ENCODE measurements around the gene CABP7. TPM values are rescaled to one million over a fixed set of nuclear protein-coding genes. Genes with fewer than 3 reads are reported as not detected.

The CABP7 gene
- total RNA-seq (2014; rRNA removed; shearing (Covaris generic)) (0.24 and 0.35 TPM in 2 replicates), polyA plus RNA-seq (2016; fragmentation: Nextera tagmentation; extraction: Ambion mirVana) (0.06 and 0.23 TPM in 2 replicates)
- long read RNA-seq: 0 reads

- no peaks in the 10 kb centered on the region for H3K36me3 Mint-ChIP-seq (ENCODE audit: low read depth)
- peaks cover 54% of the 10 kb centered on the region for H3K27me3 ChIP-seq (ENCODE audit: insufficient read depth)
- H3K36me3 ChIP-seq (ENCODE audit: insufficient read depth): no peaks in the 10 kb centered on the region
- H4K20me1 ChIP-seq (replicated peaks; ENCODE audit: insufficient read depth): no peaks in the 10 kb centered on the region
- H2AFZ ChIP-seq: peak within 1 kb of the TSS; percentile 72; the same call in 1 of the 2 replicates
- no peaks in the 10 kb centered on the region for H3K9me2 ChIP-seq (ENCODE audit: insufficient read depth)
- H3K27ac ChIP-seq (ENCODE audit: low read depth): no peak within 1 kb of the TSS
- DNase-seq (ENCODE audit: low spot score): peak; percentile 42
- no peaks in the 10 kb centered on the region; the same call in 1 of the 2 replicates for H3K4me1 ChIP-seq (ENCODE audit: insufficient read depth)
- no peak within 1 kb of the TSS for H3K27ac Mint-ChIP-seq
- H3K27me3 Mint-ChIP-seq (ENCODE audit: insufficient read depth, low read depth, poor library complexity): peaks cover 46% of the 10 kb centered on the region
- no peaks in the 10 kb centered on the region for H3K79me2 ChIP-seq (replicated peaks; ENCODE audit: insufficient read depth)
- peak within 1 kb of the TSS; percentile 87 for H3K4me2 ChIP-seq
- peak within 1 kb of the TSS; percentile 60 for H3K4me3 ChIP-seq
- no peaks in the 10 kb centered on the region for H3K9me3 Mint-ChIP-seq
- H3K4me1 Mint-ChIP-seq: peaks cover 10% of the 10 kb centered on the region; the same call in 2 of the 3 replicates
- 0 out of 2 replicates have a peak, but pooled peaks cover 3% of the 10 kb centered on the region for H3F3A ChIP-seq (replicated peaks; ENCODE audit: low read depth)
- TF ChIP-seq NANOG (IDR thresholded peaks at IDR 0.05; ENCODE audit: borderline replicate concordance) (no peak), EZH2 (IDR thresholded peaks at IDR 0.05; ENCODE audit: low read depth, unreplicated experiment) (peak; percentile 51), JUNB (IDR thresholded peaks at IDR 0.05; ENCODE audit: unreplicated experiment) (no peak), CTCF (conservative IDR thresholded peaks at IDR 0.05; ENCODE audit: low read depth in 2 of 2) (no peak), EZH2phosphoT487 (IDR thresholded peaks at IDR 0.05; ENCODE audit: unreplicated experiment) (no peak), STAT1 (IDR thresholded peaks at IDR 0.05; ENCODE audit: unreplicated experiment) (no peak), ZNF114 (CRISPR knock-in tag; IDR thresholded peaks at IDR 0.05) (no peak)
- H3K4me3 Mint-ChIP-seq: peak within 1 kb of the TSS; percentile 57; the same call in 2 of the 3 replicates
- ATAC-seq: peak; percentile 8; the same call in 2 of the 3 replicates
Observed at GRCh38 chr22:29719899-29720645, at the start of gene CABP7. Gene CABP7 (plus strand): TSS chr22:29720003. CDS start chr22:29720425, 422 bp downstream.

GRCh38 chr22:29670626-29671025 is 49.2 kb upstream of the CABP7 start:
- H3K4me1 ChIP-seq (ENCODE audit: insufficient read depth): no peaks in the 10 kb centered on the region
- TF ChIP-seq POLR2AphosphoS5 (IDR thresholded peaks at IDR 0.05; ENCODE audit: low read depth): no peak
- TF ChIP-seq ETS1 (IDR thresholded peaks at IDR 0.05): no peak
- TF ChIP-seq ZNF114 (CRISPR knock-in tag; IDR thresholded peaks at IDR 0.05): no peak
- no peak for TF ChIP-seq JUNB (IDR thresholded peaks at IDR 0.05; ENCODE audit: unreplicated experiment)
- TF ChIP-seq STAT1 (IDR thresholded peaks at IDR 0.05; ENCODE audit: unreplicated experiment): no peak
- TF ChIP-seq CREB1 (CRISPR knock-in tag; IDR thresholded peaks at IDR 0.05; ENCODE audit: low read depth): no peak
- H4K20me1 ChIP-seq (replicated peaks; ENCODE audit: insufficient read depth): 0 out of 2 replicates have a peak, but pooled peaks cover 6% of the 10 kb centered on the region
- Mint-ChIP-seq H3K4me3 (no peak overlapping the region), H3K27ac (no peak overlapping the region), H3K4me1 (no peaks in the 10 kb centered on the region), H3K27me3 (ENCODE audit: insufficient read depth, low read depth, poor library complexity) (peaks cover 1% of the 10 kb centered on the region), H3K9me3 (no peaks in the 10 kb centered on the region), H3K36me3 (ENCODE audit: low read depth) (peaks cover 18% of the 10 kb centered on the region)
- no peak overlapping the region for H3K4me3 ChIP-seq
- no peak overlapping the region for H2AFZ ChIP-seq
- H3K9me2 ChIP-seq (ENCODE audit: insufficient read depth): no peaks in the 10 kb centered on the region
- ATAC-seq (peak; percentile 71), DNase-seq (ENCODE audit: low spot score) (no peak)
- H3F3A ChIP-seq (replicated peaks; ENCODE audit: low read depth): no peaks in the 10 kb centered on the region
- H3K79me2 ChIP-seq (replicated peaks; ENCODE audit: insufficient read depth): no peaks in the 10 kb centered on the region
- no peak overlapping the region for H3K27ac ChIP-seq (ENCODE audit: low read depth)
- 0 out of 2 replicates have a peak, but pooled peaks cover 11% of the 10 kb centered on the region for H3K36me3 ChIP-seq (ENCODE audit: insufficient read depth)
- H3K4me2 ChIP-seq: no peak overlapping the region
- H3K27me3 ChIP-seq (ENCODE audit: insufficient read depth): no peaks in the 10 kb centered on the region
